Measurements from ENCODE around the gene RARB.
A peak's percentile ranks its signal among the peaks of the same experiment; 100 is the strongest.

Gene RARB

DNA sequence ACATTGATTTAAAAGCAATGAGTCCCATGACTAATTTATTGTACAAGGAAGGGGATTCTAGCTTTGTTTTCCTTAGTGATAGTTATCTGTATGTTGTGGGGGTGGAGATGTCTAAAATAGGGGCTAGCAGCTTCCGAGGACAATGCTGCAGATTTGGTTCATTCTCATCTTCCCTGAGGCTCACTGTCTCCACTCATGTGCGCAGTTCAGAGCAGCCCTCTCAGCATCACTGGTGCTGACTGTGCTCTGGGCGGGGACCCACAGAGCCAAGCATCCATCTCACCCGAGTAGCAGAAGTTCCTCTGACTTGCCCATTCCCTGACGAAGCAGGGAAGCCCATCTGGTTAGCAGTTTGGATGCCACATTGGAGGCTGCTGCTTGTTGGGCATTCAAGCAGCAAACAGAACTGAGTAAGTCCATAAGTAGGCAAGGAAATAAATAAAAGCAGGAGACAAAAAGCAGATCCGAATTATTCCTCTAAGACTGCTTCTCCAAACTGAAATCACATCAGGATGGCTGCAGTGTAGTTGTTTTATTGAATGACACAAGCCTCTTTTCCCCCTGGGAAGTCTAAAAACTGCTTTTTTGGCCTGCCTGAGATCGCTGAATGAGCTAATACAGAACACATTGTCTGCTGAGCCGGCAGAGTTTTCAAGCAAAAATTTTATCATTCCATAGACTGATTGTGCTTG is 27.5 kb downstream of the RARB start:
- DNase-seq (ENCODE audit: low read depth, low spot score), result no peak
- Histone ChIP-seq H3K9me3 (ENCODE audit: low read depth, low read length) (no peaks in the 10 kb centered on the region), H3K36me3 (ENCODE audit: insufficient read depth, low read length) (no peaks in the 10 kb centered on the region), H3K27ac (peak overlapping the region; percentile 87), H3K9ac (ENCODE audit: insufficient read length) (no peak overlapping the region), H3K4me3 (peak overlapping the region; percentile 49)
- TF ChIP-seq POLR2AphosphoS5 (IDR thresholded peaks at IDR 0.05; ENCODE audit: borderline replicate concordance, low read depth, low read length) (no peak), EZH2 (IDR thresholded peaks at IDR 0.05) (no peak), FOXP2 (optimal IDR thresholded peaks at IDR 0.05; ENCODE audit: control extremely low read depth, extremely low read length, insufficient read depth) (no peak)

- Histone ChIP-seq H3K4me3 (no peak overlapping the region), H3K9ac (ENCODE audit: insufficient read length) (no peak overlapping the region), H3K36me3 (ENCODE audit: insufficient read depth, low read length) (no peaks in the 10 kb centered on the region), H3K27ac (no peak overlapping the region), H3K9me3 (ENCODE audit: low read depth, low read length) (no peaks in the 10 kb centered on the region)
- TF ChIP-seq FOXP2 (optimal IDR thresholded peaks at IDR 0.05; ENCODE audit: control extremely low read depth, extremely low read length, insufficient read depth) (no peak), EZH2 (IDR thresholded peaks at IDR 0.05) (no peak), POLR2AphosphoS5 (IDR thresholded peaks at IDR 0.05; ENCODE audit: borderline replicate concordance, low read depth, low read length) (no peak)
- no peak for DNase-seq (ENCODE audit: low read depth, low spot score)
These were observed 28.9 kb downstream of the RARB start for GRCh38 chr3:25456723-25457670.

DNA sequence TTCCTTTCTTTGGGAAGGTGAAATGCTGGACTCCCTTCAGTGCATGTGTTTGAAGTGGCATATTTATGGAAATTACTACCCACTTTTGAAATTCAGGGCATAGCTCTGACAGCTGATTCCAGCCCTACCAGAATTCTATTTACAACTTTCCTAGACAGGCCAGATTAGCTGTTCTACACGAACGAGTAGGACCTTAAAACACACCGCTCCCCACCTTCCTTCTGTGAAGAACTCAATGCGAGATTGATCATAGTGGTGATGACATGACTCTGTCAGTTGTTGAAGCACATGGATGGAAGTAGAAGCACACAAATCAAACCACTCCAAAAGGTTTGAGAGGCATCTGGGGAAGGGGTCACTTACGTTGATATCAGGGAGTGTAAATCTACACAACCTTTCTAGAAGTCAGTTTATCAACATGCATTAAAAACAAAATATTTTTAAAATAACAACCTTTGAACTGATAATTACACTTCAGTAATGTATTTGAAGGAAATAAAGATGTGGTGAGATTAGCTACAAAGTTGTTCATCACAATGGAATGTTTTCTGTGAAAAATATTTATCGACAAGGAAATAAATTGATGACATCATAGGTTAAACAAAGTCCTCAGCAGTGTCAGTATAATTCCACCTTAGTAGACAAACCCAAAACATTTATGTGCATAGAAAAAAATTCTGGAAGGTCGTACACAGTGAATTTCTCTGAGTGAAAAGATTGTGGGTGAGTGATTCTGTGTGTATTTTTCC is 29.8 kb downstream of the RARB start:
- Histone ChIP-seq H3K4me3 (no peak overlapping the region), H3K27ac (no peak overlapping the region), H3K9ac (ENCODE audit: insufficient read length) (no peak overlapping the region), H3K36me3 (ENCODE audit: insufficient read depth, low read length) (no peaks in the 10 kb centered on the region), H3K9me3 (ENCODE audit: low read depth, low read length) (no peaks in the 10 kb centered on the region)
- TF ChIP-seq POLR2AphosphoS5 (IDR thresholded peaks at IDR 0.05; ENCODE audit: borderline replicate concordance, low read depth, low read length), result no peak
- no peak for TF ChIP-seq EZH2 (IDR thresholded peaks at IDR 0.05)
- TF ChIP-seq FOXP2 (optimal IDR thresholded peaks at IDR 0.05; ENCODE audit: control extremely low read depth, extremely low read length, insufficient read depth), result no peak
- DNase-seq (ENCODE audit: low read depth, low spot score), result no peak

GRCh38 chr3:25458420-25458814 is 30.4 kb downstream of the RARB start:
- Histone ChIP-seq H3K27ac (no peak overlapping the region), H3K4me3 (no peak overlapping the region), H3K9ac (ENCODE audit: insufficient read length) (no peak overlapping the region), H3K9me3 (ENCODE audit: low read depth, low read length) (no peaks in the 10 kb centered on the region), H3K36me3 (ENCODE audit: insufficient read depth, low read length) (no peaks in the 10 kb centered on the region)
- TF ChIP-seq EZH2 (IDR thresholded peaks at IDR 0.05) (no peak), POLR2AphosphoS5 (IDR thresholded peaks at IDR 0.05; ENCODE audit: borderline replicate concordance, low read depth, low read length) (no peak), FOXP2 (optimal IDR thresholded peaks at IDR 0.05; ENCODE audit: control extremely low read depth, extremely low read length, insufficient read depth) (no peak)
- DNase-seq (ENCODE audit: low read depth, low spot score), result no peak

- Histone ChIP-seq H3K4me3 (no peak overlapping the region), H3K27ac (no peak overlapping the region), H3K9me3 (ENCODE audit: low read depth, low read length) (no peaks in the 10 kb centered on the region), H3K36me3 (ENCODE audit: insufficient read depth, low read length) (no peaks in the 10 kb centered on the region), H3K9ac (ENCODE audit: insufficient read length) (no peak overlapping the region)
- DNase-seq (ENCODE audit: low read depth, low spot score), result no peak
- TF ChIP-seq POLR2AphosphoS5 (IDR thresholded peaks at IDR 0.05; ENCODE audit: borderline replicate concordance, low read depth, low read length), result no peak
- TF ChIP-seq FOXP2 (optimal IDR thresholded peaks at IDR 0.05; ENCODE audit: control extremely low read depth, extremely low read length, insufficient read depth), result no peak
- no peak for TF ChIP-seq EZH2 (IDR thresholded peaks at IDR 0.05)
These were observed 32.7 kb downstream of the RARB start for GRCh38 chr3:25460751-25461150.

GRCh38 chr3:25461946-25462345 is 33.9 kb downstream of the RARB start:
- TF ChIP-seq POLR2AphosphoS5 (IDR thresholded peaks at IDR 0.05; ENCODE audit: borderline replicate concordance, low read depth, low read length) (no peak), FOXP2 (optimal IDR thresholded peaks at IDR 0.05; ENCODE audit: control extremely low read depth, extremely low read length, insufficient read depth) (no peak), EZH2 (IDR thresholded peaks at IDR 0.05) (no peak)
- H3K4me3 ChIP-seq, result no peak overlapping the region
- no peak for DNase-seq (ENCODE audit: low read depth, low spot score)
- H3K9ac ChIP-seq (ENCODE audit: insufficient read length), result no peak overlapping the region
- no peaks in the 10 kb centered on the region for H3K9me3 ChIP-seq (ENCODE audit: low read depth, low read length)
- H3K27ac ChIP-seq, result no peak overlapping the region
- H3K36me3 ChIP-seq (ENCODE audit: insufficient read depth, low read length), result no peaks in the 10 kb centered on the region

DNA sequence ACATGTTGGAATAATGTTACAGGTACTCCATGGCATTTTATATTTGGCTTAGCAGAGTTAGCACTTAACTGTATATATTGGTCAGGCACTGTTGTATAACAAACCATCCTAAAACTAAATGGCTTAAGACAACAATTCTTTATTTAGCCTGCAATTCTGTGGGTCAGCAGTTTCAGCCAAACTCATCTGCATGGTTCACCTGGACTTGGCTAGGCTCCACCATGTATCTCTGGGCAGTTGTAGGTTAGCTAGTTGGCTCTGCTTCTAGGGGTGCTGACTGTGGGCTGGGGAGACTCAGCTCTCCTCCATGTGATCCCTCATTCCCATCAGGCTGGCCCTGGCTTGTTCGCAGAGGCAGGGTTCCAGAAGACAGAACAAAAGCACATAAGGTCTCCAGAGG is 34.4 kb downstream of the RARB start:
- Histone ChIP-seq H3K27ac (no peak overlapping the region), H3K36me3 (ENCODE audit: insufficient read depth, low read length) (no peaks in the 10 kb centered on the region), H3K9me3 (ENCODE audit: low read depth, low read length) (no peaks in the 10 kb centered on the region), H3K9ac (ENCODE audit: insufficient read length) (no peak overlapping the region), H3K4me3 (no peak overlapping the region)
- DNase-seq (ENCODE audit: low read depth, low spot score), result no peak
- TF ChIP-seq EZH2 (IDR thresholded peaks at IDR 0.05) (no peak), POLR2AphosphoS5 (IDR thresholded peaks at IDR 0.05; ENCODE audit: borderline replicate concordance, low read depth, low read length) (no peak), FOXP2 (optimal IDR thresholded peaks at IDR 0.05; ENCODE audit: control extremely low read depth, extremely low read length, insufficient read depth) (no peak)
